ENCODE results near the gene ALDH7A1. TPM values are rescaled to one million over a fixed set of nuclear protein-coding genes. Genes with fewer than 3 reads are reported as not detected.

Gene ALDH7A1
- total RNA-seq, 1 experiment from 2014 or later: 148 TPM

DNA sequence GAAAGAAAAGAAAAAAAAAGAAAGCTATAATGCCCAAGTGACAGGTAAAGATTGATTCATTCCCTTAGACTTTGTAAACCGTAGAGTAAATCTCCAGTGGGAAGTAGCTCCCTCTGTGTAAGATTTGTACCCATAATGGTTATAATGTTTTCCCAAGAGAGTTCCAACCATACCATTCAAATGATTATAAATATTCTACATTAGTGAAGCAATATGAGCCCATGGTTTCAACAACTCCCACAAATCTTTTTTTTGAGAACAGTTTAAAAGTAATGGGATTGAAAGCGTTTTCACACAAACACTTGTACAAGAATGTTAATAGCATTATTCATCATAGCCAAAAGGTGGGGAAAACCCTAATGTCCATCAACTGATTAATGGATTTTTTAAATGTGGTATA, 113.8 kb downstream of the ALDH7A1 start:
- Histone ChIP-seq H3K23me2 (ENCODE audit: insufficient read length, low read depth, low read length, poor library complexity, severe bottlenecking) (no peaks in the 10 kb centered on the region), H4K5ac (ENCODE audit: insufficient read length, low read depth, low read length) (no peak overlapping the region), H3K79me2 (ENCODE audit: insufficient read depth, low read length) (no peaks in the 10 kb centered on the region), H3K9ac (ENCODE audit: extremely low read depth, insufficient read length, low read length) (no peak overlapping the region), H3K14ac (ENCODE audit: insufficient read depth, low read length) (no peak overlapping the region), H3K18ac (ENCODE audit: insufficient read length, low read depth, low read length) (no peak overlapping the region), H3K4me2 (ENCODE audit: insufficient read depth, insufficient read length, low read length) (no peak overlapping the region), H4K20me1 (ENCODE audit: control insufficient read depth, insufficient read depth, insufficient read length) (no peaks in the 10 kb centered on the region), H4K91ac (ENCODE audit: insufficient read length, low read depth, low read length) (no peak overlapping the region), H3K27ac (ENCODE audit: insufficient read length, low read depth, low read length) (no peak overlapping the region), H2BK5ac (ENCODE audit: insufficient read length, low read length) (no peak overlapping the region), H3K4ac (ENCODE audit: low read depth, low read length) (no peak overlapping the region), H2BK120ac (ENCODE audit: low read depth, low read length, poor library complexity, severe bottlenecking) (no peak overlapping the region), H3K9me3 (ENCODE audit: control insufficient read depth, low read depth, low read length) (no peaks in the 10 kb centered on the region), H3T11ph (ENCODE audit: low read length) (no peak overlapping the region), H3K27me3 (ENCODE audit: insufficient read depth, low read length) (no peaks in the 10 kb centered on the region), H3K4me1 (ENCODE audit: insufficient read depth, low read length) (no peaks in the 10 kb centered on the region), H3K79me1 (ENCODE audit: insufficient read depth, low read depth, low read length, poor library complexity, severe bottlenecking) (no peaks in the 10 kb centered on the region), H2BK15ac (ENCODE audit: low read depth, low read length) (no peak overlapping the region), H2AK5ac (ENCODE audit: insufficient read length, low read length) (no peak overlapping the region), H3K56ac (ENCODE audit: insufficient read length, low read depth, low read length) (no peak overlapping the region), H2BK12ac (ENCODE audit: insufficient read length, low read depth, low read length) (no peak overlapping the region), H3K23ac (ENCODE audit: insufficient read length, low read depth, low read length) (no peak overlapping the region), H2AFZ (ENCODE audit: low read length) (no peak overlapping the region), H2BK20ac (ENCODE audit: low read depth, low read length, poor library complexity, severe bottlenecking) (no peak overlapping the region), H4K8ac (replicated peaks; ENCODE audit: insufficient read length, low read depth, low read length) (no peak overlapping the region)
- Mint-ChIP-seq H3K4me1 (no peaks in the 10 kb centered on the region), H3K27me3 (ENCODE audit: low read depth) (no peaks in the 10 kb centered on the region), H3K9me3 (no peaks in the 10 kb centered on the region), H3K4me3 (no peak overlapping the region), H3K27ac (no peak overlapping the region), H3K36me3 (ENCODE audit: insufficient read depth in 1 of 3, low read depth in 3 of 3) (peaks cover 2 to 52% (median 32%) of the 10 kb centered on the region in 3 experiments; a peak in 6 of 7 replicates)
- TF ChIP-seq, protein P1, sequence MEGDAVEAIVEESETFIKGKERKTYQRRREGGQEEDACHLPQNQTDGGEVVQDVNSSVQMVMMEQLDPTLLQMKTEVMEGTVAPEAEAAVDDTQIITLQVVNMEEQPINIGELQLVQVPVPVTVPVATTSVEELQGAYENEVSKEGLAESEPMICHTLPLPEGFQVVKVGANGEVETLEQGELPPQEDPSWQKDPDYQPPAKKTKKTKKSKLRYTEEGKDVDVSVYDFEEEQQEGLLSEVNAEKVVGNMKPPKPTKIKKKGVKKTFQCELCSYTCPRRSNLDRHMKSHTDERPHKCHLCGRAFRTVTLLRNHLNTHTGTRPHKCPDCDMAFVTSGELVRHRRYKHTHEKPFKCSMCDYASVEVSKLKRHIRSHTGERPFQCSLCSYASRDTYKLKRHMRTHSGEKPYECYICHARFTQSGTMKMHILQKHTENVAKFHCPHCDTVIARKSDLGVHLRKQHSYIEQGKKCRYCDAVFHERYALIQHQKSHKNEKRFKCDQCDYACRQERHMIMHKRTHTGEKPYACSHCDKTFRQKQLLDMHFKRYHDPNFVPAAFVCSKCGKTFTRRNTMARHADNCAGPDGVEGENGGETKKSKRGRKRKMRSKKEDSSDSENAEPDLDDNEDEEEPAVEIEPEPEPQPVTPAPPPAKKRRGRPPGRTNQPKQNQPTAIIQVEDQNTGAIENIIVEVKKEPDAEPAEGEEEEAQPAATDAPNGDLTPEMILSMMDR (conservative IDR thresholded peaks at IDR 0.05): no peak
- DNase-seq: no peak
- WGBS (ENCODE audit: extremely low coverage, insufficient read length, low lambda C conversion rate): no CpG with 5 or more reads among the region's 2 CpGs

Other genes with a start within 250 kb of the ALDH7A1 start
- gene GRAMD2B, start 171.8 kb downstream of the ALDH7A1 start, total RNA-seq (2021): 6.7 and 7.6 TPM in 2 replicates
- 62.9 and 65.6 TPM in 2 replicates for gene PHAX, start 5.7 kb upstream of the ALDH7A1 start, total RNA-seq (2021)
- gene LMNB1, start 181.9 kb upstream of the ALDH7A1 start, total RNA-seq (2021): 211 and 225 TPM in 2 replicates